ENCODE results near the gene CDH8. TPM values are rescaled to one million over a fixed set of nuclear protein-coding genes. Genes with fewer than 3 reads are reported as not detected.
"Not testable (repeated sequence)": the region's sequence is repeated elsewhere in the genome, so short reads cannot be mapped to it uniquely, and the experiment has no call there.

Gene CDH8
- polyA plus RNA-seq, 2 of the 4 experiments (the other 2 are of a cell fraction): 0.23 to 0.94 TPM

DNA sequence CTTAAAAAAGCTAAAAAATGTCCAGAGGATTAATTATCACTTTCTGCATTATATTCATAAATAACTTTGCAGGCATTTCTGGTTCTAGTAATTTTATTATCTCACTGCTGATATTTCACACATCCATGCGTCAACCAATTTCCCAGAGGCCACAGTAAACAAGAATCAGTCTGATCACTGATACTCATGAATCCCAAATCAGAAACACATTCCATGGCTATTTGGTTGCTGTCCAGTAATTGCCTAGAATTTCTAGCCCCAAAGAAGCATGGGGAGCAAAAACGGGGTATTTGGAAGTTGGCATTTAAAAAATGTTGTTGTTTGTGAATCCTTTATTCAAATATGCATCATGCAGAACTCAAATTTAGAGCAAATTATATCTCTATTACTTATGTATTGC lies 244.8 kb downstream of the CDH8 start (continued):
- TF ChIP-seq REST (IDR thresholded peaks at IDR 0.05) (no peak), NFE2L2 (conservative IDR thresholded peaks at IDR 0.05; ENCODE audit: low read length) (no peak), ZSCAN20 (CRISPR knock-in tag; IDR thresholded peaks at IDR 0.05) (no peak), FOXS1 (CRISPR knock-in tag; IDR thresholded peaks at IDR 0.05) (no peak), HDAC2 (IDR thresholded peaks at IDR 0.05) (no peak), TP53 (CRISPR knock-in tag; IDR thresholded peaks at IDR 0.05) (no peak)

DNA sequence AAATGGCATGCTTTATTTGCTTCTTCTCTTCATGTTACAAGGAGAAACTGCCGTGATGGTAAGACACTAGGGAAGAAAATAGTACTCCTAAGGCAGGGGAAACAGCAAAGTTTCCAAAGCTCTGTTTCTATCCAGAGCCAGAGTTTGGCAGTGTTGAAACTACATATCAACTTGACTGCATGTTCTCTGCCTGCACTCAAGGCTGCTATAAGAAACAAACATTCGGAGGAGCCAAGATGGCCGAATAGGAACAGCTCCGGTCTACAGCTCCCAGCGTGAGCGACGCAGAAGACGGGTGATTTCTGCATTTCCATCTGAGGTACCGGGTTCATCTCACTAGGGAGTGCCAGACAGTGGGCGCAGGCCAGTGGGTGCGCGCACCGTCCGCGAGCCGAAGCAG lies 254.4 kb downstream of the CDH8 start:
- H3K4me2 ChIP-seq; H3K4me1 ChIP-seq; DNase-seq (ENCODE audit: low read depth in 1 of 2, low spot score in 1 of 2); H3K27ac ChIP-seq; H3K4me3 ChIP-seq; H3K9me3 ChIP-seq; ATAC-seq; POLR2A ChIA-PET; FAIRE-seq; CTCF ChIA-PET: not testable (repeated sequence)
- WGBS (ENCODE audit: missing lambda C conversion rate): 67% methylated on average over 5 of the region's 16 CpGs

GRCh38 chr16:61780161-61780560 lies 256.1 kb downstream of the CDH8 start:
- ATAC-seq (no peak), DNase-seq (ENCODE audit: low read depth in 1 of 2, low spot score in 1 of 2) (no peak), FAIRE-seq (no peak)
- ChIA-PET POLR2A (no interaction called here), CTCF (no interaction called here)
- H3K4me3 ChIP-seq: no peak overlapping the region
- 12% methylated on average over 1 of the region's 1 CpG for WGBS (ENCODE audit: missing lambda C conversion rate)
- H3K4me2 ChIP-seq: no peak overlapping the region
- H3K4me1 ChIP-seq: no peaks in the 10 kb centered on the region
- TF ChIP-seq MYC (IDR thresholded peaks at IDR 0.05; ENCODE audit: borderline replicate concordance, low read length): no peak
- TF ChIP-seq, protein P1, sequence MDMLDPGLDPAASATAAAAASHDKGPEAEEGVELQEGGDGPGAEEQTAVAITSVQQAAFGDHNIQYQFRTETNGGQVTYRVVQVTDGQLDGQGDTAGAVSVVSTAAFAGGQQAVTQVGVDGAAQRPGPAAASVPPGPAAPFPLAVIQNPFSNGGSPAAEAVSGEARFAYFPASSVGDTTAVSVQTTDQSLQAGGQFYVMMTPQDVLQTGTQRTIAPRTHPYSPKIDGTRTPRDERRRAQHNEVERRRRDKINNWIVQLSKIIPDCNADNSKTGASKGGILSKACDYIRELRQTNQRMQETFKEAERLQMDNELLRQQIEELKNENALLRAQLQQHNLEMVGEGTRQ (IDR thresholded peaks at IDR 0.05): no peak
- H3K27ac ChIP-seq: no peak overlapping the region
- no peaks in the 10 kb centered on the region for H3K9me3 ChIP-seq

DNA sequence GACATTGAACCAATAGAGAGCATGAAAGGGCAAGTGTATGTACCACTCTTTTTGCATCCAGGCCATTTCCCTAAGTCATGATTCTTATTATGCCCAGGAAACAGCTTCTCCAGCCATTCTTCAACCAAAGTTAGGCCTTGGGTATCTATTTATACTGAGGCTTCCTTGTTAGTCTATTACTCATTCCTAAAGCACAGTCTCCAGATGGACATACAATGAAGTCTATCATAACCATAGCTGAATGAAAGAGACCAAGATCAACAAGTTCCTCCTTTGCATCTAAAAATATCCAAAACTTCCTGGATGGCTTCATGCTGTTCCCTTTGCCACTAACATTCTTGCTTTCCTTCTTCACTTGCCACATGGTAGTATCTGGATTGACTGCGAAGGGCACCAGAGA lies 265.9 kb downstream of the CDH8 start:
- POLR2A ChIA-PET: no interaction called here
- Histone ChIP-seq H3K4me2 (no peak overlapping the region), H3K9me3 (no peaks in the 10 kb centered on the region), H3K4me3 (no peak overlapping the region), H3K4me1 (no peaks in the 10 kb centered on the region), H3K27ac (no peak overlapping the region)
- CTCF ChIA-PET: no interaction called here
- no peak for DNase-seq (ENCODE audit: low read depth in 1 of 2, low spot score in 1 of 2)
- 22% methylated on average over 1 of the region's 1 CpG for WGBS (ENCODE audit: missing lambda C conversion rate)
- TF ChIP-seq ZFP36 (IDR thresholded peaks at IDR 0.05; ENCODE audit: borderline replicate concordance, partially characterized antibody): no peak
- no peak for TF ChIP-seq MAZ (IDR thresholded peaks at IDR 0.05; ENCODE audit: borderline replicate concordance, low read depth, low read length)
- TF ChIP-seq HDAC2 (IDR thresholded peaks at IDR 0.05): no peak
- no peak for TF ChIP-seq HOXB13 (CRISPR knock-in tag; IDR thresholded peaks at IDR 0.05; ENCODE audit: low read depth)
- no peak for TF ChIP-seq FOSL2 (IDR thresholded peaks at IDR 0.05)
- no peak for TF ChIP-seq FOSL2 (CRISPR knock-in tag; IDR thresholded peaks at IDR 0.05)
- TF ChIP-seq JUN (IDR thresholded peaks at IDR 0.05): no peak
- no peak for TF ChIP-seq EP300 (IDR thresholded peaks at IDR 0.05)
- no peak for TF ChIP-seq FOSB (CRISPR knock-in tag; IDR thresholded peaks at IDR 0.05)
- TF ChIP-seq RAD21 (conservative IDR thresholded peaks at IDR 0.05 in 1 of 2, IDR thresholded peaks at IDR 0.05 in 1 of 2): no peak
- TF ChIP-seq NFE2L2 (conservative IDR thresholded peaks at IDR 0.05; ENCODE audit: low read length): no peak
- no peak for FAIRE-seq
- ATAC-seq: no peak
